Eye (tissue), 1 donor: Measurements from ENCODE around the gene RASGRP4.

Source experiments
- DNase-seq: peaks from one replicate; pipeline ENCODE4 v3.0.0-alpha.2; 2015

Gene RASGRP4

GRCh38 chr19:38387550-38388348 is 38.3 kb downstream of the RASGRP4 start, which contains the start of gene GGN:
Gene GGN, minus strand, starts transcription at chr19:38388034. Its CDS starts 773 bp downstream, at chr19:38387261.
- peak; percentile 91 for DNase-seq

- no peak for DNase-seq
Measured at GRCh38 chr19:38386971-38387549, 39.0 kb downstream of the RASGRP4 start.

DNA sequence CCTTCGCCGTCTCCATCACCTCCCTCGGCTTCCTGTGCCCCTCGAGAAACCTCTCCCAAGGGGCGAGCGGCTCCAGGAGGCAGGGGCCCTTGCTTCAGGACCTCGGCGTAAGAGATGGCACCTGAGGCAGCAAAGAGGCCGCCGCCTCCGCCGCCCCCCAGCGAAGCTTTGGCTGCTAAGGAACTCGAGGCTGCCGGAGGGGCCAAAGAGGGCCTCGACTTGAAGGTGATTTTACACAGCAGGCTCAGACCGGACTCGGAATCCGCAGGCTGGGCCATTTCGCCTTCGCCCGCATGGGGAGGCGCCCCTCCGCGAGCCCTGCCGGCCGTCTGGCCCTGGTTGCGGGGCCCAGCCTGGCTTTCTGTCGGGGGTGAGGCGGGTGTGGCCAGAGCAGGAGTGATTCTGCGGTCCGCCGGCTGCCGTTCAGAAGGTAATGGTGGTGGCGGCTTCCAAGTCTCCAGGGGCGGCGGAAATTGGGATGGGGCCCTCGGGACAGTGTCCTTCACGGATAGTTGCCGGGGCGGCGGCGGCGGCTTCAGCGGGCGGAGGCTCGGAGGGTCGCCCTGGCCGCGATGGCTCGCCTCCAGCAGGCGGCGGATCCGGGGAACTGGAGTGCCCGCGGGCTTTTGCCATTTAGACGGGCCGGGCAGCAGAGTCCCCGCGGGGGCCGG is 39.6 kb downstream of the RASGRP4 start:
- DNase-seq: peak; percentile 34

DNA sequence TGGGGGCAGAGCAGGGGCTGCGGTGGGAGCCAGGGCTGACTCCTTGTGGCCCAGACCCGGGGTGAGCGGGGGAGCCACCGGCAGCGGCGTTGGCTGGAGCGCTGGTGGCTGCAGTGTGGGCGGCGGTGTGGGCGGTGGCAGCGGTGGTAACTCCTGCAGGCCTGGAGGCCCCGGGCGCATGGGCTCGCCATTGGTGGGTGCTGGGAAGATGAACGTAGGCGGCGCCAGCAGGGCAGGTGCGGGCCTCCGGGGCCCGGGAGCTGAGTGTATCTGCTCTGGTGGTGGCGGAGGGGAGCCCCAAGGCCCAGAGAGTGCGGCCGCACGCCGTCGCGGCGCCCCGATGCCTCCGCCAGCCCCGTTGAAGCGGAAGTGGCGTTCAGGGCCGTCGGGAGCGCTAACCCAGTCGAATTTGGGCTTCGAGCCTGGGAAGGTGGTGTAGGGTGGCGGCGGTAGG is 40.2 kb downstream of the RASGRP4 start:
- peak; percentile 24 for DNase-seq

DNA sequence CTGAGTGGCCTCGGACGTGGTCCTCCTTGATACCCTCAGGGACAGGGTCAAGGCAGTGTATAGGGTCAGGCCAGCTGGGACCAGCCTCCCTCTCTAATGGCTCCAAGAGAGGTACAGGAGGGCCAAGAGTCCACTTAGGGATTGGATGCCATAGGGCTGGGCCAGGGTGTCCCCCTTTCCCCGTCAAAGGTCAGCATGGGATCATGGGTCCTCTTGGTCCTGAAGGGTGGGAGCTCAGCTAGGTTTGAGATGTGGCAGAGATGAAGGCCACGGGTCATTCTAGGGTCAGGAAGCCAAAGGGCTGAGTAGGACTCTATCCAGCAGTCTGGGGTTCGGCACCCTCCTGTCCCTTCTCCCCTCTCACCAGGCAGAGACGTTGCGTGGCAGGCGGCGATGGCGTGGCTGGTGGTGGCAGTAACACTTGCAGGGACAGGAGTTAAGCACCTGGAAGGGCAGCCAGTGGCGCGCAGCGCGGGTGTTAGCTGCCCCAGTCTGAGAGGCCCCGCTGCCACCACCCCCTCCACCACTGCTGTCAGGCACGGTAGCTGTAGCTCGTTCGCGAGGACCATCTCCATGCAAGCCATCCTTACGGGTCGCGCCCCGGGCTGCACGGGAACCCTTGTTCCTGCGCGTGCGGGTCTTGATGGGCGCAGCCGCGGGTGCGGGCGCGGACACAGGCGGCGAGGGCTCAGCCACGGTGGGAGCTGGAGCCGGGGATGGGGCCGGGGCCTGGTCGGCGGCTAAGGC is 40.8 kb downstream of the RASGRP4 start:
- no peak for DNase-seq

DNA sequence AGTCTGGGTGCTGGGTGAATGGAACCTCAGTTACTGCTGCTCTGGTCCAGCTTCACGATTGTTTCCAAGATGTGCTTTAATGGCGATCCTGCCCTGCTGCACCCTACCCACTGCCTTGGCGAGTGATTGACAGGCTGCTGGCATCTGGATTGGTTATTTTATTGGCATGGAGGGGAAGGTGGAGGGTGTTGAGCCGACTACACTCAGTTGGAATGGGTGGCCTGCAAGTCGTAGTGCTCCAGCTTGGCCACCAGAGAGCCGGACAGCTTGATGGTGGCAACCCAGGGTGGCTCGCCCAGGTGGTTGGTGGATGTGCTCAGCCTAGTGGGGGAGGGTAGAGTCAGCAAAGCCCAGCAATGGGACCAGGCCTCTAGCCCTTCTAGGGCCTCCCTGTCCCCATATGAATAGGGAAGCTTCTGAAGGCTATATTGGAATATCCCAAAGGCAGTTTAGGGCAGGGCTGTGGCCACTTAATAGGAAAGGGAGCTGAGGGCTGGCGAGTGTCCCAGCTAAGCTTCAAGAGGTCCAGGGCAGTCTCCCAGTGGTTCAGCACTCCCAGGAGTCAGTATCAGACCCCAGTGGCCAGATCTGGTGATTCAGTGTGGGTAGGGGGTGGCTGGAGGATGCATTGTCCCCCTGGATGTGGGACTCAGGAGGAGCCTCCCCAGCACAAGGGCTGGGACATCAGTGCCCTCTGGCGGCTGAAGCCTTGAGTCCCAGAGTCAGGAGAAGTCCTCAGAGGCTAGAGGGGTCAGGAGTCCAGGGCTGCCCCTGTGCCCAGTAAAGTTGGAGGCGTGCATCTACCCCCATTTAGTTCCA is 41.6 kb downstream of the RASGRP4 start:
- DNase-seq: peak; percentile 39

DNA sequence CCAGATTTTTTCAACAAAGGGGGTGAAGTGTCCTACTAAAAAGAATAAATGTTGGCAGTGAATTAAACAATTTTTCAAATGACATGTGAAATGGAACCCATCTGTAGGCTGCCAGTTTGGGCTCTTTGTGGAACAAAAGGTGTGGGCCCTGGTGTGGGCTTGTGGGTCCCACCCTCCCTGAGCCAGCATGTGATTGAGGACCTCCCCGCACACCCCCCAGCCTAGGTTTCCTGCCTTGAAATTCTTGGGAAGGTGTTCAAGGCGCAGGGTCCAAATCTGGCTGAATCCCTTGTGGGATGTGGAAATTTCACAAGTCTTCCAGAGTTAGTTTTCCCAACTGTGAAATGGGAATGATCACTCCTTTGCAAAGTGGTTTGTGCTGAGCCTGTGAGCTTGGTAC is 42.3 kb downstream of the RASGRP4 start:
- no peak for DNase-seq

GRCh38 chr19:38383184-38383583 is 42.8 kb downstream of the RASGRP4 start:
- DNase-seq: no peak

GRCh38 chr19:38381138-38381537 is 44.9 kb downstream of the RASGRP4 start:
- DNase-seq: no peak

- DNase-seq: no peak
Measured at GRCh38 chr19:38378866-38379265, 47.2 kb downstream of the RASGRP4 start.

DNA sequence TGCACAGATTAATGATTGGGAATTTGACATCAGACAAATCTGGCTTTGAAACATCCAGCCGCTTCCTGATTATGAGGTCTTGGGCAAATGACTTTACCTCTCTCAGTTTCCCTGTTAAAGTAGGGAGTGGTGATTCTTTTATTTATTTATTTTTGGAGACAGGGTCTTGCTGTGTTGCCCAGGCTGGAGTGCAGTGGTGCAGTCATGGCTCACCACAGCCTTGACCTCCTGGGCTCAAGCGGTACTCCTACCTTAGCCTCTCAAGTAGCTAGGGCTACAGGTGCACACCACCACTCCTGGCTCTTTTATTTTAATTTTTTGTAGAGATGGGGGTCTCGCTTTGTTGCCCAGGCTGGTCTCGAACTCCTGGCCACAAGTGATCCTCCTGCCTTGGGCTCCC is 49.0 kb downstream of the RASGRP4 start:
- no peak for DNase-seq

DNA sequence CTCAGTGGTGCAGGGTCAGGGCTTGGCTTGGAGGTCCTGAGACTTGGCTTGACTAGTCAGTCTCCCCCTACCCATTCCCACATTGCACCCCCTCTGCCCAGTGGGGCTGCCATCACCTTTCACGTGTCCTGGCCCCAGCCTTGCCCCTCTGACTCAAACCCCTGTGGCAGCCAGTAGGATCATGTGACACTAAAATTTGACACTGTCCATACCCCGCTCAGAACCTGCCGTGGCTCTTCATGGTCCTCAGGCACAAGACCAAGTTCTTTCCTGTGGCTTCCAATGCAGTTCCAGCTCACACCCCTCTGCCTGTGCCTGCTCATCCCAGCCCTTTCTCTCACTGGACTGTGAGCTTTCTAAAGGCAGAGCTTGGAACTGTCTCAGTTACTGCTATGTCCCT is 49.4 kb downstream of the RASGRP4 start:
- no peak for DNase-seq

DNA sequence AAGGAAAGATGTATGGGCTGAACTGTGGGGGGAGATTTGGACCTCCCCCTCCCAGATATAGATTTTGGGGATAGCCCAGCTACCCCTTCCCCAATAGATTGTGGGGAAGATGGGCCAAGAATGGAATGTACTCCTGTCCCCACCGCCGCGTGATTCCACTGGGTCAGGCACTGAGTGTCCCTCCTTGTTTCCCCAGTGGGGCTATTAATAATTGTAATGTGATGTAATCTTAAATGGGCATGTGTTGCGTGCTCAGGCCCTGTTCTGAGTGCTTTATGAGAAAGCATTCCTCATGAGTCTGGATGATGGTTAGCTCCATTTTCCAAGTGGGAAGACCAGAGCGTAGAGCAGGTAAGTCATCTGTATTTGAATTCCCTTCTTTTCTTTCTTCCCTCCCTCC is 50.3 kb downstream of the RASGRP4 start:
- DNase-seq: no peak

DNA sequence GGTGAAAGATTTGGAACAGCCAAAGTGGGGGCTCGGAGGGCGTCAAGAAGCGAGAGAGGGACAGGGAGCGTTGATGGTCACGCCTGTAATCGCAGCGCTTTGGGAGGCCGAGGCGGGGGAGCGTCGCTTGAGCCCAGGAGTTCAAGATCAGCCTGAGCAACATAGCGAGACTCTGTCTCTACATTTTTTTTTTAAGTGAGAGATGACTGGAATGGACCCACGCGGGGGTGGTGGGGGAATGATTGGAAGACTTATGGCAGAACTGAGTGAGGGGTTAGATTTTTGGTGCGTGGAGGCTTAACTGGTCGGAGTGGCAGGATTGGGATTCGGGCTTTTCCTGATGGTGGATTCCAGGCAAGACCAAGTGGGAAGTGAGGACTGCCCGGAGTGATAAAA is 50.9 kb downstream of the RASGRP4 start:
- DNase-seq: no peak

DNA sequence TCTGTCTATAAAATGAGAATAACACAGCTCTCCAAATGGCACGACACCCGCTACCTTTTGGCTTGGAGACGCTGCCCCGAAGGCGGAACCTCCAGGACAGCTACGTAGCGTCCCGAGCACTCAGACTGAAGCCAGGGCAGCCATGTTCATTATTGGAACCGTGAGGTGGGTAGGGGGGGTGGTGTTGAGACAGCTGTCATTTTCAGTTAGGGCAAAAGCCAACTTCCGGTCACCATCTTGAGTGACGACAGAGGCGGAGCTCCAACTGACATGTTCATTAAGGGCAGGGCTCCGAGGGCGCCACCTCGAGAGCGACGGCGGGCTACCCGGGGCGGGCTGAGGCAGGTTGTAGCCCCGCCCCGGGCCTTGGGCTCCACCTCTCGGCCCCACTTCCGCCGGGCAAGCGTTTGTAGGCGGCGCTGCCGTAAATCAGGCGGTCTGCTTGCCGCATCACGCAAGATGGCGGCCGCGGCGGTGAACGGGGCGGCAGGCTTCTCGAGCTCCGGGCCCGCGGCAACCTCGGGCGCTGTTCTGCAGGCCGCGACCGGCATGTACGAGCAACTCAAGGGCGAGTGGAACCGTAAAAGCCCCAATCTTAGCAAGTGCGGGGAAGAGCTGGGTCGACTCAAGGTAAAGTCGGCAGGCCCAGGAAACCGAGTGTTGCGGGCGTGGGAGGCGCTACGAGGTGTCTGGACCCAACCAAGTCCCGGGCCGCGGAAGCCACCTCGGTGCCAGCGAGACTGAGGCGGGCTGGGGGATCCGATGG is 51.5 kb downstream of the RASGRP4 start, which contains the start of gene PSMD8:
TSS of gene PSMD8 (plus strand) at position 240 of the 766 bp plus-strand sequence. CDS start at position 271, 31 bp downstream.
- DNase-seq: peak; percentile 99

GRCh38 chr19:38373907-38374331 is 52.1 kb downstream of the RASGRP4 start:
- DNase-seq: no peak

DNA sequence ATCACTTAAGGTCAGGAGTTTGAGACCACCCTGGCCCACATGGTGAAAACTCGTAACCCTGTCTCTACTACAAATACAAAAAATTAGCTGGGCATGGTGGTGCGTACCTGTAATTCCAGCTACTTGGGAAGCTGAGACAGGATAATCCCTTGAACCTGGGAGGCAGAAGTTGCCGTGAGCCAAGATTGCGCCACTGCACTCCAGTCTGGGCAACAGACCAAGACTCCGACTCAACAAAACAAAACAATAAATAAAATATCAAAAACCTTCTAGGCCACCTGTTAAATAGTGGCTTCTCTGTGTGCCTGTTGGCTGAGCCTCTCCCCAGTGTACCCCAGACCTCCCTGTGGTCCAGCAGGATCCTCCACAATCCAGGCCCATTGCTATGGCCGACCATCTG is 54.9 kb downstream of the RASGRP4 start:
- DNase-seq: no peak

GRCh38 chr19:38370299-38370698 is 55.7 kb downstream of the RASGRP4 start:
- no peak for DNase-seq

- DNase-seq: no peak
Measured at GRCh38 chr19:38369584-38369983, 56.4 kb downstream of the RASGRP4 start.

DNA sequence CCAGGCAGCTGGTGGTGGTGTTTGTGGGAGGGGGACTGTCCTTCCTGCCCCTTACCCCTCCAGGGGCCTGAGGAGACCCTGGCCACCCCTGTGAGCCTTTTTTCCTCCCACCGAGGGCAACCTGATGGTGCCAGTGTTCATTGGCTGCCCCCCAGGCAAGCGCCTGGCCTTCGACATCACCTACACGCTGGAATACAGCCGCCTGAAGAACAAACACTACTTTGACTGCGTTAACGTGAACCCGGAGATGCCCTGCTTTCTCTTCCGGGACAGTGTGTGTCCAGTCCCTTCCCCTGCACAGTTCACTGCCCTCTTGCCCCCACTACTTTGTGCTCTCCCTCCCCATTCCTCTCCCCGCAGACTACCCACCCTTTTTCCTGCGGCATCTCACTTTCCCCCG is 59.0 kb downstream of the RASGRP4 start:
- no peak for DNase-seq
